SK-N-MC (cell line): ENCODE results near the gene TRAF3.
"Not testable (repeated sequence)": the region's sequence is repeated elsewhere in the genome, so short reads cannot be mapped to it uniquely, and the experiment has no call there.

ENCODE experiments used
- EZH2 ChIP-seq: fragments of 200-600 bp; sonication (generic); IDR thresholded peaks from one replicate; pipeline ENCODE4 v1.6.1; 2017; ENCODE audit warnings: antibody characterized with exemption
- FOXP2 ChIP-seq: optimal IDR thresholded peaks from 2 replicates; pipeline ENCODE3; 2011; ENCODE audit warnings: mild to moderate bottlenecking, moderate library complexity; ENCODE audit not compliant: insufficient read depth; ENCODE audit errors: extremely low read length, control extremely low read depth
- POLR2AphosphoS5 ChIP-seq: IDR thresholded peaks from 2 replicates; pipeline ENCODE4 v1.6.1; 2012; ENCODE audit warnings: mild to moderate bottlenecking, low read depth, low read length, borderline replicate concordance

DNA sequence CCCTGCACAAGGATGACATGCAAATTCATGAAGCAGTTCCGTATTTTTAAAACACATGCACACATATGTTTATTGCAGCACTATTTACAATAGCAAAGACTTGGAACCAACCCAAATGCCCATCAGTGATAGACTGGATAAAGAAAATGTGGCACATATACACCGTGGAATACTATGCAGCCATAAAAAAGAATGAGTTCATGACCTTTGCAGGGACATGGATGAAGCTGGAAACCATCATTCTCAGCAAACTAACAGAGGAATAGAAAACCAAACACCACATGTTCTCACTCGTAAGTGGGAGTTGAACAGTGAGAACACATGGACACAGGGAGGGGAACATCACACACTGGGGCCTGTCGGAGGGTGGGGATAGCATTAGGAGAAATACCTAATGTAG is 88.7 kb downstream of the TRAF3 start:
- not testable (repeated sequence) for TF ChIP-seq EZH2, POLR2AphosphoS5, FOXP2
